H1 (cell line): ENCODE data around the gene NXPH1. TPM values are rescaled to one million over a fixed set of nuclear protein-coding genes. Genes with fewer than 3 reads are reported as not detected.

Experiments
- CTCF ChIA-PET: fragments of 300-600 bp; sonication (Branson Sonifier 250); formaldehyde crosslinking; loops from one replicate; lab custom pipeline; 2021; ENCODE audit not compliant: partially characterized antibody; lab: Charles Lee
- POLR2A ChIA-PET: fragments of 300-600 bp; sonication (Branson Sonifier 250); formaldehyde crosslinking; loops from one replicate; lab custom pipeline; 2021; ENCODE audit warnings: inconsistent platforms; ENCODE audit not compliant: partially characterized antibody; lab: Charles Lee
- DNase-seq, 2 experiments: peaks; one replicate each; pipeline versions ENCODE4 v3.0.0 to v3.0.0-alpha.2; 2010 to 2022; ENCODE audit warnings: low spot score in 2 of 2, low read depth in 1 of 2, mixed read lengths in 1 of 2
- FAIRE-seq: peaks from 2 replicates; lab custom pipeline; 2011; peaks lifted over from hg19 to GRCh38; lab: Jason Lieb, UNC
- H2AFZ ChIP-seq: 2 replicates; pipeline ENCODE4 v1.8.1; 2012; ENCODE audit warnings: low read length, inconsistent platforms
- H2AK5ac ChIP-seq: 2 replicates; pipeline ENCODE4 v1.6.1; 2013; ENCODE audit warnings: low read depth, low read length
- H2BK120ac ChIP-seq: replicated peaks from 2 replicates; pipeline ENCODE3; 2013; ENCODE audit warnings: low read depth, low read length, inconsistent platforms
- H2BK12ac ChIP-seq: 2 replicates; pipeline ENCODE4 v1.6.1; 2013; ENCODE audit warnings: low read depth, low read length
- H2BK15ac ChIP-seq: 2 replicates; pipeline ENCODE4 v1.6.1; 2013; ENCODE audit warnings: low read length
- H2BK20ac ChIP-seq: 2 replicates; pipeline ENCODE4 v1.6.1; 2013; ENCODE audit warnings: low read length
- H2BK5ac ChIP-seq: 2 replicates; pipeline ENCODE4 v1.6.1; 2013; ENCODE audit warnings: low read depth, low read length
- H3K14ac ChIP-seq: 2 replicates; pipeline ENCODE4 v1.6.1; 2013; ENCODE audit warnings: inconsistent platforms; ENCODE audit not compliant: insufficient read length
- H3K18ac ChIP-seq: 2 replicates; pipeline ENCODE4 v1.6.1; 2013; ENCODE audit warnings: low read length; ENCODE audit errors: extremely low read depth
- H3K23ac ChIP-seq: 2 replicates; pipeline ENCODE4 v1.6.1; 2013; ENCODE audit warnings: inconsistent platforms; ENCODE audit not compliant: insufficient read length
- H3K23me2 ChIP-seq: 2 replicates; pipeline ENCODE4 v1.6.1; 2013; ENCODE audit warnings: low read depth, low read length
- H3K27ac ChIP-seq: 2 replicates; pipeline ENCODE4 v1.6.1; 2011; ENCODE audit warnings: low read depth, low read length, inconsistent platforms
- H3K27me3 ChIP-seq, 4 experiments: replicated peaks in 1 of 4; 1 replicate in 1 of 4; 2 replicates in 3 of 4; pipeline versions ENCODE4 v1.6.1 to v1.8.1; 2011 to 2013; ENCODE audit warnings: low read length in 3 of 4, mild to moderate bottlenecking in 3 of 4, inconsistent platforms in 2 of 4, mixed read lengths in 2 of 4, moderate library complexity in 1 of 4; ENCODE audit not compliant: control insufficient read depth in 3 of 4, insufficient read depth in 3 of 4; ENCODE audit errors: extremely low read depth in 1 of 4
- H3K36me3 ChIP-seq, 4 experiments: 2 replicates each; pipeline versions ENCODE4 v1.6.1 to v1.8.1; 2011 to 2013; ENCODE audit warnings: mild to moderate bottlenecking in 4 of 4, low read length in 3 of 4, moderate library complexity in 2 of 4, control low read depth in 1 of 4, inconsistent platforms in 1 of 4; ENCODE audit not compliant: insufficient read depth in 4 of 4, control insufficient read depth in 2 of 4
- H3K4ac ChIP-seq: replicated peaks from 2 replicates; pipeline ENCODE3; 2013; ENCODE audit warnings: low read length, low read depth, mixed read lengths, inconsistent platforms; ENCODE audit not compliant: insufficient read length
- H3K4me1 ChIP-seq, 4 experiments: replicated peaks in 1 of 4; 1 replicate in 1 of 4; 2 replicates in 3 of 4; pipeline versions ENCODE4 v1.6.1 to v1.8.1; 2011 to 2013; ENCODE audit warnings: low read length in 3 of 4, inconsistent platforms in 2 of 4, mixed read lengths in 1 of 4; ENCODE audit not compliant: insufficient read depth in 4 of 4, control insufficient read depth in 3 of 4
- H3K4me2 ChIP-seq, 2 experiments: 2 replicates each; pipeline versions ENCODE4 v1.6.1 to v1.8.1; 2011 to 2013; ENCODE audit warnings: low read depth in 2 of 2, low read length in 2 of 2, control low read depth in 1 of 2, inconsistent platforms in 1 of 2, mild to moderate bottlenecking in 1 of 2; ENCODE audit not compliant: insufficient read depth in 1 of 2
- H3K4me3 ChIP-seq, 4 experiments: fragments of 200-600, 300-600 bp in 1 of 4; sonication (generic), shearing (Covaris generic), sonication (Bioruptor Twin) in 1 of 4; 2 replicates each; pipeline versions ENCODE4 v1.5.1 to v1.8.1; 2011 to 2016; ENCODE audit warnings: low read length in 4 of 4, low read depth in 3 of 4, control low read depth in 2 of 4, inconsistent platforms in 2 of 4, mild to moderate bottlenecking in 2 of 4, mixed read lengths in 1 of 4, moderate library complexity in 1 of 4; ENCODE audit not compliant: insufficient read depth in 2 of 4; ENCODE audit errors: extremely low read depth in 1 of 4
- H3K56ac ChIP-seq: replicated peaks from 2 replicates; pipeline ENCODE3; 2013; ENCODE audit warnings: low read depth, mild to moderate bottlenecking, mixed read lengths, low read length, inconsistent platforms; ENCODE audit not compliant: insufficient read length
- H3K79me1 ChIP-seq: 2 replicates; pipeline ENCODE4 v1.6.1; 2013; ENCODE audit warnings: low read depth, low read length, control low read depth
- H3K79me2 ChIP-seq, 2 experiments: 2 replicates each; pipeline versions ENCODE4 v1.6.1 to v1.8.1; 2012 to 2013; ENCODE audit warnings: low read length in 2 of 2, mild to moderate bottlenecking in 2 of 2, inconsistent platforms in 1 of 2; ENCODE audit not compliant: insufficient read depth in 2 of 2, control insufficient read depth in 1 of 2
- H3K9ac ChIP-seq, 4 experiments: replicated peaks in 1 of 4; 1 replicate in 1 of 4; 2 replicates in 3 of 4; pipeline versions ENCODE4 v1.6.1 to v1.8.1; 2011 to 2013; ENCODE audit warnings: low read depth in 3 of 4, low read length in 3 of 4, control low read depth in 2 of 4, mild to moderate bottlenecking in 2 of 4, moderate library complexity in 2 of 4, inconsistent platforms in 1 of 4; ENCODE audit errors: extremely low read depth in 1 of 4
- H3K9me3 ChIP-seq, 2 experiments: 2 replicates each; pipeline versions ENCODE4 v1.6.1 to v1.8.1; 2012 to 2013; ENCODE audit warnings: mild to moderate bottlenecking in 2 of 2, moderate library complexity in 2 of 2, control low read depth in 1 of 2, inconsistent platforms in 1 of 2, low read depth in 1 of 2, low read length in 1 of 2, mixed read lengths in 1 of 2; ENCODE audit not compliant: insufficient read depth in 2 of 2
- H4K20me1 ChIP-seq, 2 experiments: replicated peaks in 1 of 2; 2 replicates each; pipeline versions ENCODE3 to v1.8.1; 2011 to 2013; ENCODE audit warnings: inconsistent platforms in 2 of 2, low read length in 2 of 2, mild to moderate bottlenecking in 1 of 2; ENCODE audit not compliant: insufficient read depth in 2 of 2, control insufficient read depth in 1 of 2
- H4K5ac ChIP-seq: 2 replicates; pipeline ENCODE4 v1.6.1; 2013; ENCODE audit warnings: low read length, low read depth, mixed read lengths, inconsistent platforms; ENCODE audit not compliant: insufficient read length
- H4K8ac ChIP-seq: 2 replicates; pipeline ENCODE4 v1.8.0; 2013; ENCODE audit warnings: mild to moderate bottlenecking, moderate library complexity, low read length, inconsistent platforms; ENCODE audit not compliant: insufficient read depth; ENCODE audit errors: extremely low read depth
- H4K91ac ChIP-seq: replicated peaks from 2 replicates; pipeline ENCODE3; 2013; ENCODE audit warnings: low read length, mixed read lengths, inconsistent platforms; ENCODE audit not compliant: insufficient read length
- CEBPB ChIP-seq: IDR thresholded peaks from 2 replicates; pipeline ENCODE4 v1.6.1; 2012; ENCODE audit warnings: low read depth, low read length
- GTF2F1 ChIP-seq: IDR thresholded peaks from 2 replicates; pipeline ENCODE4 v1.6.1; 2012; ENCODE audit warnings: low read depth, low read length, improper control_type of control experiment, borderline replicate concordance
- KDM1A ChIP-seq: fragments of 200-600, 300-600 bp; sonication (generic); IDR thresholded peaks from 2 replicates; pipeline ENCODE4 v1.7.1; 2016; ENCODE audit warnings: mild to moderate bottlenecking, low read length, borderline replicate concordance
- KDM4A ChIP-seq: IDR thresholded peaks from one replicate; pipeline ENCODE4 v1.7.1; 2012; ENCODE audit warnings: low read depth, mild to moderate bottlenecking, moderate library complexity, low read length, inconsistent platforms; ENCODE audit not compliant: severe bottlenecking
- MAFK ChIP-seq: IDR thresholded peaks from 2 replicates; pipeline ENCODE4 v1.6.1; 2012; ENCODE audit warnings: low read depth, mild to moderate bottlenecking, improper control_type of control experiment, low read length
- SAP30 ChIP-seq: fragments of 300-600 bp; sonication (generic); IDR thresholded peaks from 2 replicates; pipeline ENCODE4 v1.7.1; 2012; ENCODE audit warnings: low read length, moderate library complexity, mild to moderate bottlenecking, inconsistent platforms; ENCODE audit not compliant: insufficient read depth, insufficient replicate concordance
- WGBS, 2 experiments: shearing (Covaris generic) in 1 of 2; methylation state at CpG; one replicate each; pipeline versions ENCODE4 v1.1.6 to v1.1.7; 2013 to 2015; ENCODE audit warnings: low lambda C conversion rate in 2 of 2, mixed read lengths in 2 of 2, inconsistent platforms in 1 of 2, low coverage in 1 of 2, missing lambda C conversion rate in 1 of 2; ENCODE audit not compliant: insufficient replicate concordance in 2 of 2, insufficient coverage in 1 of 2, insufficient read length in 1 of 2; ENCODE audit errors: extremely low coverage in 1 of 2, missing lambda C conversion rate in 1 of 2; 5-methylcytosine and 5-hydroxymethylcytosine counted together
- polyA plus RNA-seq, 7 experiments: library from polyadenylated mRNA; depleted of rRNA in 3 of 7; stranded (reverse) in 5 of 7; unstranded in 2 of 7; fragments of >200 nt in 5 of 7; fragments of 200-250 nt in 2 of 7; gene quantifications; 1 replicate in 5 of 7; 2 replicates in 1 of 7; 4 replicates in 1 of 7; pipeline versions ENCODE4 v1.2.1 to v1.2.3, GENCODE V29; 2011 to 2013; ENCODE audit warnings: missing spikeins in 2 of 7, mixed read lengths in 2 of 7
- total RNA-seq: library from RNA; stranded (reverse); fragmentation: NEBNext Ultra II Directional; extraction: Animal tissue kit (Norgen Biotek cat#: 25700); gene quantifications from 2 replicates; pipeline ENCODE4 v1.2.1, GENCODE V29; 2021

Gene NXPH1
- total and polyA plus RNA-seq, 2 of the 8 experiments (the other 6 are each of a cell fraction or from before 2014, with no cell fraction given) = 0.14 to 1.0 TPM

DNA sequence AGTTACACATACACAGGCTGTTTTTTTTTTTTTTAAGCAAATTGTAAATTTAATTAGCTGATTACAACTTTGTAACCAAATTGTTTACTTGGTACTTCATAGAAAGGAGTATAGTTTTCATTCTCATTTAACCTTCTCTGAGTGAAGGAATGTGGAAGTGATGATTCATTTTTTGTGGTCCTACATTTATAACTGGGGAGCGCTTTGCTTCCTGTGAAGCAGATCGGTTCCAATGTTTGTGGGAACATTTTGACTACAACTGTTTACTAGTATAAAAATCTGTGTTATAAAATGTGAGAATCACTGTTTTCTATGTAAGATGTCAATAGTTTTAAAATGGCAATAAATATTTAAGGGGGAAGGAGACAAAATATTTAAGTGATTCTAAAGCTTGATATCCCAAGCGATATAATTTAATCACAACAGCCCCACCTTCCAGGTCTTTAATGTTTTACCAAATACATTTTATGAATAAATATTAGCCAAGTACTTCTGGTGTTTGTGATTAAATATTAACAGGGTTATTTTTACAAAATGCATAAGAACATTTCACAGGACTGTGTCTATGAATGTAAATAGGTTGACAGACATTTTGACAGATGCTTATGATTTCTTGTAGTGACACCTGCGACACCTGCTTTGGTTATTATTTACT is 57.1 kb downstream of the NXPH1 start:
- Histone ChIP-seq H3K23ac (no peak overlapping the region), H3K23me2 (no peaks in the 10 kb centered on the region), H3K79me1 (no peaks in the 10 kb centered on the region), H3K14ac (no peak overlapping the region), H2BK120ac (no peak overlapping the region), H3K9ac (no peak overlapping the region), H2BK15ac (no peak overlapping the region), H3K4me2 (no peak overlapping the region), H3K9me3 (no peaks in the 10 kb centered on the region), H2BK20ac (no peak overlapping the region), H4K20me1 (no peaks in the 10 kb centered on the region), H2AFZ (no peak overlapping the region), H4K91ac (no peak overlapping the region), H2BK5ac (no peak overlapping the region), H4K8ac (no peak overlapping the region), H3K4me3 (no peak overlapping the region), H3K27me3 (no peaks in the 10 kb centered on the region), H4K5ac (no peak overlapping the region), H2BK12ac (no peak overlapping the region), H3K4ac (no peak overlapping the region), H3K4me1 (no peaks in the 10 kb centered on the region), H3K27ac (no peak overlapping the region), H3K56ac (no peak overlapping the region), H2AK5ac (no peak overlapping the region), H3K79me2 (no peaks in the 10 kb centered on the region), H3K36me3 (no peaks in the 10 kb centered on the region), H3K18ac (no peak overlapping the region)
- CTCF ChIA-PET = no interaction called here
- POLR2A ChIA-PET = no interaction called here
- WGBS, 2 experiments = 95% methylated on average over 4 of the region's 4 CpGs; no CpG with 5 or more reads in 1 of the 2 experiments
- FAIRE-seq (no peak), DNase-seq (no peak)
- no peak for TF ChIP-seq CEBPB
- TF ChIP-seq KDM1A = no peak
- TF ChIP-seq SAP30 = no peak
- TF ChIP-seq GTF2F1 = no peak
- no peak for TF ChIP-seq MAFK
- TF ChIP-seq KDM4A = no peak
